Measurements from ENCODE around the gene UROC1.

The UROC1 gene

DNA sequence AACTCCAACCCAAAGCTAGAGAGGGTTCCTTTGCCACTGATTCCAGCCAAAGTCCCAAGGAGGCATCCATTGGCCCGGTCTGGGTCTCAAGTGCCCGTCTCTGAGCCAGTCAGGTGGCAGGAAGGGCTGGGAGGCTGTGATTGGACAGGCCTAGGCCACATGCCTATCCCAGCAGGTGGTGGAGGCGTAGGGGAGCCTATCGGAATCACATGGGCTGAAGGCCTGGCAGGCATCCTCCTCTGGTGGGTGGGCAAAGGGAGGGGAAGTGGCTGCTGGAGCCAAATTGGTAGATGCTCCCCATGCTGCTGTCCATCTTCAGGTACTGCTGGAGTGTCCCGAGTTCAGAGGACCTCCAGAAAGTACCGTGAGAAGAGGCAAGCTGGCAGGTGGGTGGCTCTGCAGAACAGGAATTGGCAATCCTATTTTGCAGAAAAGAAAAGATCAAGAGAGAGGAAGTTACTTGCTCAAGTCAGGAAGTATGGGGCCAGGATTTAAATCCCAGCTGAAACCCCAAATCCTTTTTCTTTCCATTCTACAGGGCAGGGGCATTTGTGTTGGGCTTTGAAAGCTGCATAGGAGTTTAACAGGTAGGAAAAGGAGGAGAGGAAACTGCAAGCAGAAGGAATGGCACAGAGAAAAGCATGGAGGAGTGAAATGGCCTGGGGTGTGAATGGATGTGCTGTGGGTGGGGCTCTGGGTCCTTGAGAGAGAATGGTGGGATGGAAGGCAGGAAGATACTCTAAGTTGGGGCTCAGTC is 10.1 kb upstream of the UROC1 start:
- TF ChIP-seq TCF12 (IDR thresholded peaks at IDR 0.05; ENCODE audit: low read depth) (no peak), USF1 (IDR thresholded peaks at IDR 0.05) (peak; percentile 75)

DNA sequence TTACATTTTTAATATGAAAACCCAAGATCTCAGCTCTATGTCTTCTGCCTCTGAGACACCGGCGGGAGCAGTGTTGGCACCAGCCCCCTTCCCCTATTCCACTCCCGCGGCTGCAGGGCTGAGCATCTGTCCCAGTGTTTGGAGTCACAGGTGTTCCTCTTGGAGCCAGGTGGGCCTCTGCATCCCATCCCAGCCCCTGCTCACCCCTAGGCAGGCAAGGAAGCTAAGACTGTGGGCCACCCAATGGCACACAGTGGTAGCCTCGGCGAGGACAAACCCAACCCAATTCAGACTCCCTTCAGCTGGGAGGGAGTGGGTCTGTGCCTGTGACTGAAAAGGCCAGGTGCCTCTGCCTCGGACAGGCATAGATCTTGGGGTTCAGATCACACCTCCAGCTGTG is 9.4 kb upstream of the UROC1 start:
- TF ChIP-seq USF1 (IDR thresholded peaks at IDR 0.05): no peak
- no peak for TF ChIP-seq REST (IDR thresholded peaks at IDR 0.05; ENCODE audit: low read depth)
- TF ChIP-seq RAD21 (IDR thresholded peaks at IDR 0.05; ENCODE audit: low read depth): no peak
- no peak for TF ChIP-seq EGR1 (IDR thresholded peaks at IDR 0.05)
- no peak for TF ChIP-seq MAX (IDR thresholded peaks at IDR 0.05)
- TF ChIP-seq TEAD4 (IDR thresholded peaks at IDR 0.05): no peak
- TF ChIP-seq CEBPB (IDR thresholded peaks at IDR 0.05): no peak
- no peak for TF ChIP-seq ZBTB7A (IDR thresholded peaks at IDR 0.05; ENCODE audit: low read depth)
- TF ChIP-seq EP300 (IDR thresholded peaks at IDR 0.05; ENCODE audit: borderline replicate concordance): no peak
- TF ChIP-seq YY1 (IDR thresholded peaks at IDR 0.05; ENCODE audit: low read depth): no peak
- no peak for TF ChIP-seq TAF1 (IDR thresholded peaks at IDR 0.05; ENCODE audit: low read depth)
- no peak for TF ChIP-seq FOXM1 (IDR thresholded peaks at IDR 0.05; ENCODE audit: borderline replicate concordance, low read depth)
- TF ChIP-seq NFIC (IDR thresholded peaks at IDR 0.05): no peak
- no peak for TF ChIP-seq CREB1 (IDR thresholded peaks at IDR 0.05; ENCODE audit: low read depth)
- TF ChIP-seq TCF12 (IDR thresholded peaks at IDR 0.05; ENCODE audit: low read depth): no peak

- no peak for TF ChIP-seq RAD21 (IDR thresholded peaks at IDR 0.05; ENCODE audit: low read depth)
- TF ChIP-seq EP300 (IDR thresholded peaks at IDR 0.05; ENCODE audit: borderline replicate concordance): no peak
- TF ChIP-seq YY1 (IDR thresholded peaks at IDR 0.05; ENCODE audit: low read depth): no peak
- no peak for TF ChIP-seq EGR1 (IDR thresholded peaks at IDR 0.05)
Observed at GRCh38 chr3:126526668-126527005, 9.1 kb upstream of the UROC1 start.

DNA sequence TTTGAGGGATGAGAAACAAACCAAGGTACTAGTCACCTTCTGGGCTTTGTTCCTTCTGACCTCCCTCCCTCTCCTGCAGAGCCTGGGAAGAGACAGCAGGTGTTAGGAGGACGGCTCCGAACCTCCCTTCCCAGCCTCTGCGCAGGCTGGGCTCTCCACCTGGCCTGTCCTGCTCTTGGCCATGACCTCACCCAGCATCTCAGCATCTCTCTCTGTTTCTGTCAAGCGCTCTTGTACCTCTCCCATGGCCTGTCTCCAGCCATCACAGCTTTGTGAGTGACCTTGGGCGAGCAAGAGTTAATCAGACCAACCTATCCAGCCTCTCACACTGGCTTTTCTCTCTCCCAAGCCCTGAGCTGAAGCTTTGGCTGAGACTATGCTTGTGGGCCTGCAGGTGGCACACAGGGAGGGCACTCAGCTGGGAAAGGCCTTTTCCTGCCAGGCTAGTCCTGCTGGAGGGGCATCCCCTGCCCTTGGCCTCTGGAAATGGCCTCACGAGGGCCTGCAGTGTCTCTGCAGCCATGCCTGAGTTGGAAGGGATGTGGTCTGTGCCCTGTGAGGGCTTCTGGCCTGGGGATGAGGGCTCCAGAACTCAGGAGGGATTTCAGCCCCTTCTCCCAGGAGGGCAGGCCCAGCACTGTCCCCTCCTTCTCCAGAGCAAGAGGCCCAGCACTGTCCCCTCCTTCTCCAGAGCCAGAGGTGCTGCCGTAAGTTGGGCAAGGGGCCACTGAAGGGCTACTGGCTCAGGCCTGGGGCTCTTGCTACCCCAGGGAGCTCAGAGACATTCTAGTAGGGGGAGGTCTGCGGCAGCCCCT is 8.5 kb upstream of the UROC1 start:
- no peak for TF ChIP-seq TEAD4 (IDR thresholded peaks at IDR 0.05)
- TF ChIP-seq YY1 (IDR thresholded peaks at IDR 0.05; ENCODE audit: low read depth): no peak
- TF ChIP-seq REST (IDR thresholded peaks at IDR 0.05; ENCODE audit: low read depth): no peak
- TF ChIP-seq TAF1 (IDR thresholded peaks at IDR 0.05; ENCODE audit: low read depth): no peak
- TF ChIP-seq RAD21 (IDR thresholded peaks at IDR 0.05; ENCODE audit: low read depth): no peak
- TF ChIP-seq FOXM1 (IDR thresholded peaks at IDR 0.05; ENCODE audit: borderline replicate concordance, low read depth): no peak
- TF ChIP-seq USF1 (IDR thresholded peaks at IDR 0.05): no peak
- no peak for TF ChIP-seq EP300 (IDR thresholded peaks at IDR 0.05; ENCODE audit: borderline replicate concordance)
- no peak for TF ChIP-seq CREB1 (IDR thresholded peaks at IDR 0.05; ENCODE audit: low read depth)
- no peak for TF ChIP-seq MAX (IDR thresholded peaks at IDR 0.05)

GRCh38 chr3:126525091-126525852 is 7.7 kb upstream of the UROC1 start:
- TF ChIP-seq EP300 (IDR thresholded peaks at IDR 0.05; ENCODE audit: borderline replicate concordance) (no peak), YY1 (IDR thresholded peaks at IDR 0.05; ENCODE audit: low read depth) (no peak), TEAD4 (IDR thresholded peaks at IDR 0.05) (no peak), TAF1 (IDR thresholded peaks at IDR 0.05; ENCODE audit: low read depth) (no peak), RAD21 (IDR thresholded peaks at IDR 0.05; ENCODE audit: low read depth) (no peak), CEBPB (IDR thresholded peaks at IDR 0.05) (no peak), NFIC (IDR thresholded peaks at IDR 0.05) (no peak), USF1 (IDR thresholded peaks at IDR 0.05) (no peak), TCF12 (IDR thresholded peaks at IDR 0.05; ENCODE audit: low read depth) (no peak), ZBTB7A (IDR thresholded peaks at IDR 0.05; ENCODE audit: low read depth) (no peak), EGR1 (IDR thresholded peaks at IDR 0.05) (no peak), REST (IDR thresholded peaks at IDR 0.05; ENCODE audit: low read depth) (no peak), MAX (IDR thresholded peaks at IDR 0.05) (no peak), FOXM1 (IDR thresholded peaks at IDR 0.05; ENCODE audit: borderline replicate concordance, low read depth) (no peak), CREB1 (IDR thresholded peaks at IDR 0.05; ENCODE audit: low read depth) (no peak)

Measured in Ishikawa (cell line).